ENCODE data around the gene C9orf78.
"Not testable (repeated sequence)": the region's sequence is repeated elsewhere in the genome, so short reads cannot be mapped to it uniquely, and the experiment has no call there.

The C9orf78 gene

DNA sequence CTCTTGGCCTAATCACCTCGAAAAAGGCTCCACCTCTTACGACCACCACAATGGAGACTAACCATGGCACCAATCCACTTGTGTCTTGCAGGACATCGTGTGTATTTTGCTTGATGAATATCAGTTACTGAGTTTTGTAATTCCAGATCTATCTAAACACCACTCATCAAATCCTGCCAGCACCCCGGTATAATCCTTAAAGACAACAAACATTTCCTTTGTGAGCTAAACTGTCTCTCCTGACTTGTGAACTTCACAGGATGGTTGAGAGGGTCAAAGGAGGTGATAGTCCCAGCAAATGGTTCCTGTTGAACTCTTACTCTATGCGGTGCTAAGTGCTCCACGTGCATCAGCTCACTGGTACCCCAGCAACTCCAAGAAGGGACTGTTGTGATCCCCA lies 36.1 kb downstream of the C9orf78 start:
- Histone ChIP-seq H3K27ac (no peak overlapping the region), H3K4me3 (no peak overlapping the region)
- DNase-seq (ENCODE audit: low spot score): no peak
- TF ChIP-seq, protein P1, sequence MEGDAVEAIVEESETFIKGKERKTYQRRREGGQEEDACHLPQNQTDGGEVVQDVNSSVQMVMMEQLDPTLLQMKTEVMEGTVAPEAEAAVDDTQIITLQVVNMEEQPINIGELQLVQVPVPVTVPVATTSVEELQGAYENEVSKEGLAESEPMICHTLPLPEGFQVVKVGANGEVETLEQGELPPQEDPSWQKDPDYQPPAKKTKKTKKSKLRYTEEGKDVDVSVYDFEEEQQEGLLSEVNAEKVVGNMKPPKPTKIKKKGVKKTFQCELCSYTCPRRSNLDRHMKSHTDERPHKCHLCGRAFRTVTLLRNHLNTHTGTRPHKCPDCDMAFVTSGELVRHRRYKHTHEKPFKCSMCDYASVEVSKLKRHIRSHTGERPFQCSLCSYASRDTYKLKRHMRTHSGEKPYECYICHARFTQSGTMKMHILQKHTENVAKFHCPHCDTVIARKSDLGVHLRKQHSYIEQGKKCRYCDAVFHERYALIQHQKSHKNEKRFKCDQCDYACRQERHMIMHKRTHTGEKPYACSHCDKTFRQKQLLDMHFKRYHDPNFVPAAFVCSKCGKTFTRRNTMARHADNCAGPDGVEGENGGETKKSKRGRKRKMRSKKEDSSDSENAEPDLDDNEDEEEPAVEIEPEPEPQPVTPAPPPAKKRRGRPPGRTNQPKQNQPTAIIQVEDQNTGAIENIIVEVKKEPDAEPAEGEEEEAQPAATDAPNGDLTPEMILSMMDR (IDR thresholded peaks at IDR 0.05): no peak

DNA sequence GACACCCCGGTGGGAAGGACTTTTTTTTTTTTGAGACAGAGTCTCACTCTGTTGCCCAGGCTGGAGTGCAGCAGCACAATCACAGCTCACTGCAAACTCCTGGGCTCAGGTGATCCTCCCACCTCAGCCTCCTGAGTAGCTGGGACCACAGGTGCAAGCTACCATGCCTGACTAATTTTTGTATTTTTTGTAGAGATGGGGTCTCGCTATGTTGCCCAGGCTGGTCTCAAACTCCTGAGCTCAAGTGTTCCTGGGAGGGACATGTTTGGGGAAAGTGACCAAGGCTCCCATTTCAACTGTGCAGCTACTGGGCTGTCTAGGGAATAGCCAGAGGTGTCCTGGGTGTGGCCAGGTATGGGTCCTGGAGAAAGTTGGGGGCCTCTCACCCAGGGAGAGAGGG lies 39.0 kb downstream of the C9orf78 start:
- H3K4me3 ChIP-seq; H3K27ac ChIP-seq; DNase-seq (ENCODE audit: low spot score): not testable (repeated sequence)

DNA sequence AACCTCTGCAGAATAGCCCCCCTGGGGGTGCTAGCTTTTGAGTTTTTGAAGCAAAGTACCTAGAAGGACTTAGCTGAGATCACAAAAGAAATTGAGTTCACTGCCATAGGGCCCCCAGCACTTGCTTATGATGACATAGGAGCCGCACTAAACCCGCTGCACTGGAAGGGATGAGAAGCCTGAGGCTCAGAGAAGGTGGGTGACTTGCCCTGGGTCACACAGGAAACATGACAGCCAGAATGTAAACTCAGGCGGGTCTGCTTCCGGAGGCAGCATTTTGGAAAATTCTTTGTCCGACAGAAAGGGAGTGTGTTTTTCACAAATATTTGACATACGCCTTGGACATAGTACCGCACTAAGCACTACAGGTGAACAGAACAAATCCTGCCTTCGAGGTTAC lies 40.5 kb downstream of the C9orf78 start:
- DNase-seq (ENCODE audit: low spot score): no peak
- no peak overlapping the region for H3K4me3 ChIP-seq
- no peak overlapping the region for H3K27ac ChIP-seq
- TF ChIP-seq, protein P1 (IDR thresholded peaks at IDR 0.05): no peak

DNA sequence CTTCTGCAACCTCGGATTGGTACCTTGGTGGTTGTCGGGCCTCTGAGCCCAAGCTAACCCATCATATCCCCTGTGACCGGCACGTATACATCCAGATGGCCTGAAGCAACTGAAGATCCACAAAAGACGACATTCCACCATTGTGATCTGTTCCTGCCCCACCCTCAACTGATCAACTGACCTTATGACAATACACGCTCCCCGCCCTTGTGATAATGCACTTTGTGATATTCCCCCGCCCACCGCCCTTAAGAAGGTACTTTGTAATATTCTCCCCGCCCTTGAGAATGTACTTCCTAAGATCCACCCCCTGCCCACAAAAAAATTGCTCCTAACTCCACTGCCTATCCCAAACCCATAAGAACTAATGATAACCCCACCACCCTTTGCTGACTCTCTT lies 48.6 kb downstream of the C9orf78 start:
- TF ChIP-seq, protein P1 (IDR thresholded peaks at IDR 0.05): no peak
- DNase-seq (ENCODE audit: low spot score): no peak
- H3K27ac ChIP-seq: no peak overlapping the region
- no peak overlapping the region for H3K4me3 ChIP-seq

DNA sequence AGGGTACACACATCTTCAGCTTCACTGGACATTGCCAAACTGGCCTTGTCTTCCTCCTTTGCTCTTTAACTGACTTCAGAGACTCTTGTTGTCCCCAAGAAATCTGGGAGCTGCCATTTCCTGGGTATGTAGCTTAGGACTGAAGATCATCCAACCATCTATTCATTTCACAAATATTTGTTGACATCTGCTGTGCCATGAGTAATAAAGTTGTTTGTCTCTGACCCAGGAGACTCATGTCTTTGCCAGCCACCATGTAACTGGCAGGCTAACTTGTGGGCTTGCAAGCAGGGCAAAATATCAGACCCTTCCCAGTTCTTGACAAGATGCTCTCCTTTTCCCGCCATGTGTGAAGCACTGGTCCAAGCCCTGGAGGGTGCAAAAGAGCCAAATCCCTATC lies 49.2 kb downstream of the C9orf78 start:
- TF ChIP-seq, protein P1 (IDR thresholded peaks at IDR 0.05): no peak
- no peak overlapping the region for H3K4me3 ChIP-seq
- no peak for DNase-seq (ENCODE audit: low spot score)
- H3K27ac ChIP-seq: no peak overlapping the region

DNA sequence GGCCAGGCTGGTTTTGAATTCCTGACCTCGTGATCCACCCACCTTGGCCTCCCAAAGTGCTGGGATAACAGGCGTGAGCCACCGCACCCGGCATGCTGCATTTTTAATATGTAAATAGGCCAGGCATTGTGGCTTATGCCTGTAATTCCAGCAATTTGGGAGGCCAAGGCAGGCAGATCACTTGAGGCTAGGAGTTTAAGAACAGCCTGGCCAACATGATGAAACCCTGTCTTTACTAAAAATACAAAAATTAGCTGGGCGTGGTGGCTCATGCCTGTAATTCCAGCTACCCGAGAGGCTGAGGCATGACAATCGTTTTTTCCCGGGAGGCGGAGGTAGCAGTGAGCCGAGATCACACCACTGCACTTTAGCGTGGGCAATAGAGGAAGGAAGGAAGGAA lies 50.1 kb downstream of the C9orf78 start:
- not testable (repeated sequence) for DNase-seq (ENCODE audit: low spot score); H3K27ac ChIP-seq; H3K4me3 ChIP-seq

DNA sequence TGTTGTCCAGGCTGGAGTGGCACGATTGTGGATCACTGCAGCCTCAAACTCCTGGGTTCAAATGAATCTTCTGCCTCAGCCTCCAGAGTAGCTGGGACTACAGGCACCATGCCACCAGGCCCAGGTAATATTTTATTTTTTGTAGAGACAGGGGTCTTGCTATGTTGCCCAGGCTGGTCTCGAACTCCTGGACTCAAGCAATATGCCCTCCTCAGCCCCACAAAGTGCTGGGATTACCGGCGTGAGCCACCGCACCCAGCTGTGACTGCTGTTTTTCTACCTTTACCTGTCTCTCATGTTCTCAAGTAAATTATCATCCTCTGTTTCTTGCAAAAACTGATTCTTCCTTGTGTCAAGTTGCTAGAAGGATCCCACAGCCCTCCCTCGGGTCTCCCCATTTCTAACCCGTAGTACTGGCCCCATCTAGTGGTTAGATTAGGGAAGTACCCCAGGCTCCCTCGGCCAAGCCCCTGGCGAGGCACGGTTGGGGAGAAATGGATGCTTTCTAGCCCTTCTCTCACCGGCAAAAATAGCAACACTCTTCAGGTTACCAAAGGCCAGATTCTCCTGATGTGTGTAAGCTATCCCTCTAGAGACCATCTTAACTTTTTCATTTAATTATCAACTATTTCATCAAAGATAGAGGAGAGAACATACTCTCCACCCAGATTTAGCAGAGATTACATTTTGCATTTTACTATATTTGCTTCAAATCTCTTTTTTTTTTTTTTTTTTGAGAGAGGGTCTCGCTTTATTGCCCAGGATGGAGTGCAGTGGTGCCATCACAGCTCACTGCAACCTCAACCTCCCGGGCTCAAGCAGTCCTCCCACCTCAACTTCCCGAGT lies 51.3 kb downstream of the C9orf78 start:
- Histone ChIP-seq H3K4me3 (no peak overlapping the region), H3K27ac (no peak overlapping the region)
- no peak for DNase-seq (ENCODE audit: low spot score)
- TF ChIP-seq, protein P1 (IDR thresholded peaks at IDR 0.05): peak; percentile 85

DNA sequence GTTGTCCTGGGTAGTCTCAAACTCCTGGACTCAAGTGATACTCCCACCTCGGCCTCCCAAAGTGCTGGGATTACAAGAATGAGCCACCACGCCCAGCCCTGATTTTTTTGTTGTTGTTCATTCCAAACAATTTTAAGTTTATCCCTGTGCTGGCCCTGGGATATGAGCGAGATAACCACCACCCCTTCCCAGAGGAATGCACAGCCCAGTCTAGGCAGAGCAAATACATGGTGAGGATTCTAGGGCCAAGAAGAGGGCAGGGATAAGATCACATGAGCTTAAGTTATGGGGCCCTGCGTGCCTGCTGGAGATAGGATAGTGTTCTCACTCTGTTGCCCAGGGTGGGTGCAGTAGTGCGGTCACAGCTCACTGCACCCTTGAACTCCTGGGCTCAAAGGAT lies 53.1 kb downstream of the C9orf78 start:
- no peak overlapping the region for H3K27ac ChIP-seq
- TF ChIP-seq, protein P1 (IDR thresholded peaks at IDR 0.05): no peak
- no peak overlapping the region for H3K4me3 ChIP-seq
- DNase-seq (ENCODE audit: low spot score): no peak

All from coronary artery (tissue), 2 donors.